Eye (tissue), 1 donor: ENCODE data around the gene F8.
"Not testable (repeated sequence)": the region's sequence is repeated elsewhere in the genome, so short reads cannot be mapped to it uniquely, and the experiment has no call there.

Source experiments
- DNase-seq: peaks from one replicate; pipeline ENCODE4 v3.0.0-alpha.2; 2015

F8 gene

GRCh38 chrX:154855256-154855655 lies 167.3 kb downstream of the F8 start:
- no peak for DNase-seq

- peak; percentile 1 for DNase-seq
Observed at GRCh38 chrX:154850957-154851611, 171.4 kb downstream of the F8 start.

- peak; percentile 29 for DNase-seq
Observed at GRCh38 chrX:154840856-154841255, 181.7 kb downstream of the F8 start.

- no peak for DNase-seq
Observed at GRCh38 chrX:154836163-154836562, 186.4 kb downstream of the F8 start.

- no peak for DNase-seq
Observed at GRCh38 chrX:154834562-154834961, 188.0 kb downstream of the F8 start, which contains the start of gene SMIM9. SMIM9 (minus strand) TSS chrX:154834662; CDS start chrX:154830856, 3,806 bp downstream.

- no peak for DNase-seq
Observed at GRCh38 chrX:154833746-154834274, 188.7 kb downstream of the F8 start.

- DNase-seq: no peak
Observed at GRCh38 chrX:154829926-154830442, 192.5 kb downstream of the F8 start.

- DNase-seq: no peak
Observed at GRCh38 chrX:154829134-154829533, 193.4 kb downstream of the F8 start.

- no peak for DNase-seq
Observed at GRCh38 chrX:154828016-154828408, 194.5 kb downstream of the F8 start.

- no peak for DNase-seq
Observed at GRCh38 chrX:154827194-154828015, 195.1 kb downstream of the F8 start.

- not testable (repeated sequence) for DNase-seq
Observed at GRCh38 chrX:154825586-154825985, 196.9 kb downstream of the F8 start.

GRCh38 chrX:154824638-154825037 lies 197.9 kb downstream of the F8 start:
- no peak for DNase-seq

- DNase-seq: no peak
Observed at GRCh38 chrX:154822029-154822428, 200.5 kb downstream of the F8 start.

GRCh38 chrX:154821523-154821922 lies 201.0 kb downstream of the F8 start:
- no peak for DNase-seq

- peak; percentile 20 for DNase-seq
Observed at GRCh38 chrX:154819771-154820341, 202.7 kb downstream of the F8 start.

GRCh38 chrX:154818916-154819770 lies 203.4 kb downstream of the F8 start:
- DNase-seq: peak; percentile 41

GRCh38 chrX:154817048-154817618 lies 205.4 kb downstream of the F8 start:
- DNase-seq: not testable (repeated sequence)

- not testable (repeated sequence) for DNase-seq
Observed at GRCh38 chrX:154816326-154816898, 206.1 kb downstream of the F8 start.

GRCh38 chrX:154815274-154815818 lies 207.2 kb downstream of the F8 start:
- DNase-seq: no peak

GRCh38 chrX:154813801-154814200 lies 208.7 kb downstream of the F8 start:
- DNase-seq: no peak
